IMR-90 (cell line): ENCODE results near the gene LRRC61. TPM values are rescaled to one million over a fixed set of nuclear protein-coding genes. Genes with fewer than 3 reads are reported as not detected.

Experiments
- ATAC-seq: fragments of 200-7000 bp; cut with Tn5 transposase; 2 replicates; pipeline ENCODE4 v1.9.1; 2020; ENCODE audit warnings: low read depth, mild to moderate bottlenecking, moderate library complexity
- BruUV-seq: library from RNA; stranded (reverse); fragments of 400-500 nt; replicated peaks from 2 replicates; lab custom pipeline; 2021; lab: Mats Ljungman, UMichigan
- CTCF ChIA-PET: fragments of 300-600 bp; formaldehyde crosslinking; extraction: SDS; loops from one replicate; lab custom pipeline; 2021; ENCODE audit warnings: antibody characterized with exemption; lab: Yijun Ruan, JAX
- POLR2A ChIA-PET: fragments of 300-600 bp; sonication (Branson Sonifier 250); formaldehyde crosslinking; loops from one replicate; lab custom pipeline; 2022; ENCODE audit warnings: antibody characterized with exemption; ENCODE audit not compliant: unreplicated experiment; lab: Charles Lee
- DNase-seq: peaks from one replicate; pipeline ENCODE4 v3.0.0; 2013
- H2AFZ ChIP-seq: replicated peaks from 2 replicates; pipeline ENCODE3; 2013; ENCODE audit warnings: low read length, mild to moderate bottlenecking; ENCODE audit not compliant: poor library complexity
- H2AK5ac ChIP-seq: 2 replicates; pipeline ENCODE4 v1.6.1; 2013; ENCODE audit warnings: low read depth, low read length, inconsistent platforms
- H2AK9ac ChIP-seq: replicated peaks from 2 replicates; pipeline ENCODE3; 2013; ENCODE audit warnings: mild to moderate bottlenecking, low read depth, low read length, moderate library complexity; ENCODE audit not compliant: poor library complexity
- H2BK120ac ChIP-seq: 2 replicates; pipeline ENCODE4 v1.6.1; 2013; ENCODE audit warnings: low read depth, low read length, inconsistent platforms
- H2BK15ac ChIP-seq: 3 replicates; pipeline ENCODE4 v1.6.1; 2013; ENCODE audit warnings: low read depth, low read length, inconsistent platforms
- H2BK20ac ChIP-seq: 2 replicates; pipeline ENCODE4 v1.6.1; 2013; ENCODE audit warnings: low read depth, mild to moderate bottlenecking, inconsistent platforms, low read length, moderate library complexity
- H2BK5ac ChIP-seq: 2 replicates; pipeline ENCODE4 v1.6.1; 2013; ENCODE audit warnings: mild to moderate bottlenecking, low read depth, low read length, inconsistent platforms; ENCODE audit not compliant: poor library complexity, severe bottlenecking
- H3K14ac ChIP-seq: replicated peaks from 2 replicates; pipeline ENCODE4 v1.6.1; 2013; ENCODE audit warnings: low read depth, low read length, inconsistent platforms
- H3K18ac ChIP-seq: 2 replicates; pipeline ENCODE4 v1.6.1; 2013; ENCODE audit warnings: low read depth, low read length, control low read depth
- H3K23ac ChIP-seq: 2 replicates; pipeline ENCODE4 v1.6.1; 2013; ENCODE audit warnings: low read depth, low read length, inconsistent platforms
- H3K27ac ChIP-seq: 2 replicates; pipeline ENCODE4 v1.5.1; 2013; ENCODE audit warnings: mild to moderate bottlenecking, control low read depth, low read length; ENCODE audit not compliant: insufficient read depth
- H3K27me3 ChIP-seq: 2 replicates; pipeline ENCODE4 v1.6.1; 2013; ENCODE audit warnings: low read length; ENCODE audit not compliant: control insufficient read depth, insufficient read depth
- H3K36me3 ChIP-seq: 2 replicates; pipeline ENCODE4 v1.6.1; 2013; ENCODE audit warnings: low read length, mixed read lengths; ENCODE audit not compliant: control insufficient read depth, insufficient read depth
- H3K4ac ChIP-seq: 2 replicates; pipeline ENCODE4 v1.6.1; 2013; ENCODE audit warnings: low read depth, low read length, inconsistent platforms
- H3K4me1 ChIP-seq: 2 replicates; pipeline ENCODE4 v1.6.1; 2013; ENCODE audit warnings: low read length, mixed read lengths; ENCODE audit not compliant: control insufficient read depth, insufficient read depth
- H3K4me2 ChIP-seq: 2 replicates; pipeline ENCODE4 v1.6.1; 2013; ENCODE audit warnings: low read depth, mild to moderate bottlenecking, control low read depth, low read length, moderate library complexity
- H3K4me3 ChIP-seq: 2 replicates; pipeline ENCODE4 v1.5.1; 2013; ENCODE audit warnings: low read depth, mild to moderate bottlenecking, control low read depth, low read length, moderate library complexity; ENCODE audit not compliant: insufficient read depth
- H3K56ac ChIP-seq: 2 replicates; pipeline ENCODE4 v1.6.1; 2013; ENCODE audit warnings: low read length, inconsistent platforms; ENCODE audit not compliant: insufficient read depth; ENCODE audit errors: extremely low read depth
- H3K79me1 ChIP-seq, 2 experiments: 2 replicates each; pipeline ENCODE4 v1.6.1; 2013; ENCODE audit warnings: low read length in 2 of 2, inconsistent platforms in 1 of 2, low read depth in 1 of 2
- H3K9ac ChIP-seq: 2 replicates; pipeline ENCODE4 v1.6.1; 2013; ENCODE audit warnings: low read depth, low read length, control low read depth
- H3K9me1 ChIP-seq: 2 replicates; pipeline ENCODE4 v1.6.1; 2013; ENCODE audit warnings: low read length, inconsistent platforms; ENCODE audit not compliant: insufficient read depth
- H3K9me3 ChIP-seq: 2 replicates; pipeline ENCODE4 v1.6.1; 2013; ENCODE audit warnings: low read length; ENCODE audit not compliant: control insufficient read depth, insufficient read depth
- H4K20me1 ChIP-seq: 2 replicates; pipeline ENCODE4 v1.6.1; 2013; ENCODE audit warnings: low read length, inconsistent platforms; ENCODE audit not compliant: insufficient read depth
- H4K5ac ChIP-seq: 2 replicates; pipeline ENCODE4 v1.6.1; 2013; ENCODE audit warnings: mild to moderate bottlenecking, low read depth, low read length, control low read depth
- H4K8ac ChIP-seq, 2 experiments: 2 replicates each; pipeline ENCODE4 v1.6.1; 2013; ENCODE audit warnings: low read depth in 2 of 2, low read length in 2 of 2, control low read depth in 1 of 2, inconsistent platforms in 1 of 2
- H4K91ac ChIP-seq: 2 replicates; pipeline ENCODE4 v1.6.1; 2013; ENCODE audit warnings: low read depth, low read length, inconsistent platforms; ENCODE audit not compliant: insufficient read depth
- CEBPB ChIP-seq: IDR thresholded peaks from 2 replicates; pipeline ENCODE4 v1.6.1; 2012; ENCODE audit warnings: low read depth, low read length, improper control_type of control experiment
- CHD1 ChIP-seq: IDR thresholded peaks from 2 replicates; pipeline ENCODE4 v1.6.1; 2012; ENCODE audit warnings: low read depth, low read length, improper control_type of control experiment
- MAZ ChIP-seq: IDR thresholded peaks from 2 replicates; pipeline ENCODE4 v1.6.1; 2012; ENCODE audit warnings: low read depth, mild to moderate bottlenecking, low read length, improper control_type of control experiment, moderate library complexity, borderline replicate concordance
- WGBS, 2 experiments: methylation state at CpG; one replicate each; pipeline versions ENCODE4 v1.1.5 to v1.1.7; 2013; ENCODE audit warnings: missing lambda C conversion rate in 2 of 2; ENCODE audit not compliant: insufficient read length in 1 of 2; ENCODE audit errors: extremely low coverage in 2 of 2; 5-methylcytosine and 5-hydroxymethylcytosine counted together
- dilution Hi-C: fragments of 300-500 bp; cut with HindIII; formaldehyde crosslinking; loops from one replicate; pipeline ENCODE4 v1.14.3; 2018; ENCODE audit warnings: low sequenced_read_pairs; ENCODE audit not compliant: unreplicated experiment
- in situ Hi-C: fragments of 300-500 bp; cut with MboI; formaldehyde crosslinking; loops from 3 replicates; pipeline ENCODE4 v1.14.3; 2019; ENCODE audit warnings: low sequenced_read_pairs, inconsistent platforms, mixed read lengths
- intact Hi-C: fragments of 100-400 bp; cut with micrococcal nuclease; formaldehyde crosslinking; loops from 2 replicates; pipeline ENCODE4 v1.10.0; 2022
- polyA plus RNA-seq, 3 experiments: library from polyadenylated mRNA; depleted of rRNA; stranded (reverse); fragments of >200 nt; gene quantifications; 2 replicates each; pipeline ENCODE4 v1.2.3, GENCODE V29; 2012; ENCODE audit warnings: low replicate concordance in 1 of 3
- total RNA-seq: library from RNA; depleted of rRNA; stranded (reverse); fragments of >200 nt; gene quantifications from 2 replicates; pipeline ENCODE4 v1.2.3, GENCODE V29; 2012

LRRC61 gene
- total and polyA plus RNA-seq, 2 of the 4 experiments (the other 2 are of a cell fraction) = 0.07 TPM; not detected in 1

GRCh38 chr7:150335108-150335773, 12.1 kb downstream of the LRRC61 start:
- Histone ChIP-seq H2AFZ (peak overlapping the region; percentile 49), H3K9me1 (peaks cover 11% of the 10 kb centered on the region; the same call in 1 of the 2 replicates), H4K5ac (peak overlapping the region; percentile 65; the same call in 1 of the 2 replicates), H3K4me1 (peaks cover 26% of the 10 kb centered on the region), H2BK120ac (peak overlapping the region; percentile 80), H3K36me3 (no peaks in the 10 kb centered on the region), H2BK5ac (peak overlapping the region; percentile 58), H3K18ac (peak overlapping the region; percentile 68; the same call in 1 of the 2 replicates), H3K9me3 (no peaks in the 10 kb centered on the region), H4K8ac (peak overlapping the region in 1 of 2 experiments; percentile 64; a peak in 2 of 4 replicates), H3K9ac (peak overlapping the region; percentile 14; the same call in 1 of the 2 replicates), H3K27me3 (no peaks in the 10 kb centered on the region), H3K4ac (peak overlapping the region; percentile 65), H2BK15ac (peak overlapping the region; percentile 36; the same call in 1 of the 3 replicates), H3K14ac (no peak overlapping the region), H3K79me1 (no peaks in the 10 kb centered on the region), H2AK5ac (peak overlapping the region; percentile 34; the same call in 1 of the 2 replicates), H3K4me2 (peak overlapping the region; percentile 62), H4K91ac (peak overlapping the region; percentile 64), H3K4me3 (no peak overlapping the region), H3K27ac (peak overlapping the region; percentile 87; the same call in 1 of the 2 replicates), H2AK9ac (no peak overlapping the region), H2BK20ac (peak overlapping the region; percentile 77), H3K56ac (no peak overlapping the region; the same call in 1 of the 2 replicates), H4K20me1 (0 out of 2 replicates have a peak, but pooled peaks cover 3% of the 10 kb centered on the region), H3K23ac (no peak overlapping the region)
- CTCF ChIA-PET = interaction anchor here (1.0 kb wide), 1 partner anchor 69 kb away, joined by 3 read pairs; no protein-coding TSS in a partner anchor
- in situ Hi-C loops (no loop called here), intact Hi-C loops (loop anchor here (1.0 kb wide), 1 partner anchor 34 kb away; no protein-coding TSS in a partner anchor), dilution Hi-C loops (no loop called here)
- ATAC-seq (peak; percentile 76), DNase-seq (peak; percentile 89)
- TF ChIP-seq MAZ = peak; percentile 62; the same call in 1 of the 2 replicates
- TF ChIP-seq CHD1 = no peak
- TF ChIP-seq CEBPB = peak; percentile 97
- BruUV-seq = no TSS peak
- WGBS, 2 experiments = no CpG with 5 or more reads among the region's 7 CpGs
- POLR2A ChIA-PET = interaction anchor here (0.6 to 0.7 kb wide), 2 partner anchors 34 to 37 kb away, joined by 5 to 6 read pairs; partner anchors contain the start of gene REPIN1
